H1 (cell line): Measurements from ENCODE around the gene C1S. TPM values are rescaled to one million over a fixed set of nuclear protein-coding genes. Genes with fewer than 3 reads are reported as not detected.
A peak's percentile ranks its signal among the peaks of the same experiment; 100 is the strongest.
"Not testable (repeated sequence)": the region's sequence is repeated elsewhere in the genome, so short reads cannot be mapped to it uniquely, and the experiment has no call there.

ENCODE experiments used
- CTCF ChIA-PET: fragments of 300-600 bp; sonication (Branson Sonifier 250); formaldehyde crosslinking; loops from one replicate; lab custom pipeline; 2021; ENCODE audit not compliant: partially characterized antibody; lab: Charles Lee
- POLR2A ChIA-PET: fragments of 300-600 bp; sonication (Branson Sonifier 250); formaldehyde crosslinking; loops from one replicate; lab custom pipeline; 2021; ENCODE audit warnings: inconsistent platforms; ENCODE audit not compliant: partially characterized antibody; lab: Charles Lee
- DNase-seq, 2 experiments: peaks; one replicate each; pipeline versions ENCODE4 v3.0.0 to v3.0.0-alpha.2; 2010 to 2022; ENCODE audit warnings: low spot score in 2 of 2, low read depth in 1 of 2, mixed read lengths in 1 of 2
- FAIRE-seq: peaks from 2 replicates; lab custom pipeline; 2011; peaks lifted over from hg19 to GRCh38; lab: Jason Lieb, UNC
- H2AFZ ChIP-seq: 2 replicates; pipeline ENCODE4 v1.8.1; 2012; ENCODE audit warnings: low read length, inconsistent platforms
- H2AK5ac ChIP-seq: 2 replicates; pipeline ENCODE4 v1.6.1; 2013; ENCODE audit warnings: low read depth, low read length
- H2BK120ac ChIP-seq: replicated peaks from 2 replicates; pipeline ENCODE3; 2013; ENCODE audit warnings: low read depth, low read length, inconsistent platforms
- H2BK12ac ChIP-seq: 2 replicates; pipeline ENCODE4 v1.6.1; 2013; ENCODE audit warnings: low read depth, low read length
- H2BK15ac ChIP-seq: 2 replicates; pipeline ENCODE4 v1.6.1; 2013; ENCODE audit warnings: low read length
- H2BK20ac ChIP-seq: 2 replicates; pipeline ENCODE4 v1.6.1; 2013; ENCODE audit warnings: low read length
- H2BK5ac ChIP-seq: 2 replicates; pipeline ENCODE4 v1.6.1; 2013; ENCODE audit warnings: low read depth, low read length
- H3K14ac ChIP-seq: 2 replicates; pipeline ENCODE4 v1.6.1; 2013; ENCODE audit warnings: inconsistent platforms; ENCODE audit not compliant: insufficient read length
- H3K18ac ChIP-seq: 2 replicates; pipeline ENCODE4 v1.6.1; 2013; ENCODE audit warnings: low read length; ENCODE audit errors: extremely low read depth
- H3K23ac ChIP-seq: 2 replicates; pipeline ENCODE4 v1.6.1; 2013; ENCODE audit warnings: inconsistent platforms; ENCODE audit not compliant: insufficient read length
- H3K23me2 ChIP-seq: 2 replicates; pipeline ENCODE4 v1.6.1; 2013; ENCODE audit warnings: low read depth, low read length
- H3K27ac ChIP-seq: 2 replicates; pipeline ENCODE4 v1.6.1; 2011; ENCODE audit warnings: low read depth, low read length, inconsistent platforms
- H3K27me3 ChIP-seq, 4 experiments: replicated peaks in 1 of 4; 1 replicate in 1 of 4; 2 replicates in 3 of 4; pipeline versions ENCODE4 v1.6.1 to v1.8.1; 2011 to 2013; ENCODE audit warnings: low read length in 3 of 4, mild to moderate bottlenecking in 3 of 4, inconsistent platforms in 2 of 4, mixed read lengths in 2 of 4, moderate library complexity in 1 of 4; ENCODE audit not compliant: control insufficient read depth in 3 of 4, insufficient read depth in 3 of 4; ENCODE audit errors: extremely low read depth in 1 of 4
- H3K36me3 ChIP-seq, 4 experiments: 2 replicates each; pipeline versions ENCODE4 v1.6.1 to v1.8.1; 2011 to 2013; ENCODE audit warnings: mild to moderate bottlenecking in 4 of 4, low read length in 3 of 4, moderate library complexity in 2 of 4, control low read depth in 1 of 4, inconsistent platforms in 1 of 4; ENCODE audit not compliant: insufficient read depth in 4 of 4, control insufficient read depth in 2 of 4
- H3K4ac ChIP-seq: replicated peaks from 2 replicates; pipeline ENCODE3; 2013; ENCODE audit warnings: low read length, low read depth, mixed read lengths, inconsistent platforms; ENCODE audit not compliant: insufficient read length
- H3K4me1 ChIP-seq, 4 experiments: replicated peaks in 1 of 4; 1 replicate in 1 of 4; 2 replicates in 3 of 4; pipeline versions ENCODE4 v1.6.1 to v1.8.1; 2011 to 2013; ENCODE audit warnings: low read length in 3 of 4, inconsistent platforms in 2 of 4, mixed read lengths in 1 of 4; ENCODE audit not compliant: insufficient read depth in 4 of 4, control insufficient read depth in 3 of 4
- H3K4me2 ChIP-seq, 2 experiments: 2 replicates each; pipeline versions ENCODE4 v1.6.1 to v1.8.1; 2011 to 2013; ENCODE audit warnings: low read depth in 2 of 2, low read length in 2 of 2, control low read depth in 1 of 2, inconsistent platforms in 1 of 2, mild to moderate bottlenecking in 1 of 2; ENCODE audit not compliant: insufficient read depth in 1 of 2
- H3K4me3 ChIP-seq, 4 experiments: fragments of 200-600, 300-600 bp in 1 of 4; sonication (generic), shearing (Covaris generic), sonication (Bioruptor Twin) in 1 of 4; 2 replicates each; pipeline versions ENCODE4 v1.5.1 to v1.8.1; 2011 to 2016; ENCODE audit warnings: low read length in 4 of 4, low read depth in 3 of 4, control low read depth in 2 of 4, inconsistent platforms in 2 of 4, mild to moderate bottlenecking in 2 of 4, mixed read lengths in 1 of 4, moderate library complexity in 1 of 4; ENCODE audit not compliant: insufficient read depth in 2 of 4; ENCODE audit errors: extremely low read depth in 1 of 4
- H3K56ac ChIP-seq: replicated peaks from 2 replicates; pipeline ENCODE3; 2013; ENCODE audit warnings: low read depth, mild to moderate bottlenecking, mixed read lengths, low read length, inconsistent platforms; ENCODE audit not compliant: insufficient read length
- H3K79me1 ChIP-seq: 2 replicates; pipeline ENCODE4 v1.6.1; 2013; ENCODE audit warnings: low read depth, low read length, control low read depth
- H3K79me2 ChIP-seq, 2 experiments: 2 replicates each; pipeline versions ENCODE4 v1.6.1 to v1.8.1; 2012 to 2013; ENCODE audit warnings: low read length in 2 of 2, mild to moderate bottlenecking in 2 of 2, inconsistent platforms in 1 of 2; ENCODE audit not compliant: insufficient read depth in 2 of 2, control insufficient read depth in 1 of 2
- H3K9ac ChIP-seq, 4 experiments: replicated peaks in 1 of 4; 1 replicate in 1 of 4; 2 replicates in 3 of 4; pipeline versions ENCODE4 v1.6.1 to v1.8.1; 2011 to 2013; ENCODE audit warnings: low read depth in 3 of 4, low read length in 3 of 4, control low read depth in 2 of 4, mild to moderate bottlenecking in 2 of 4, moderate library complexity in 2 of 4, inconsistent platforms in 1 of 4; ENCODE audit errors: extremely low read depth in 1 of 4
- H3K9me3 ChIP-seq, 2 experiments: 2 replicates each; pipeline versions ENCODE4 v1.6.1 to v1.8.1; 2012 to 2013; ENCODE audit warnings: mild to moderate bottlenecking in 2 of 2, moderate library complexity in 2 of 2, control low read depth in 1 of 2, inconsistent platforms in 1 of 2, low read depth in 1 of 2, low read length in 1 of 2, mixed read lengths in 1 of 2; ENCODE audit not compliant: insufficient read depth in 2 of 2
- H4K20me1 ChIP-seq, 2 experiments: replicated peaks in 1 of 2; 2 replicates each; pipeline versions ENCODE3 to v1.8.1; 2011 to 2013; ENCODE audit warnings: inconsistent platforms in 2 of 2, low read length in 2 of 2, mild to moderate bottlenecking in 1 of 2; ENCODE audit not compliant: insufficient read depth in 2 of 2, control insufficient read depth in 1 of 2
- H4K5ac ChIP-seq: 2 replicates; pipeline ENCODE4 v1.6.1; 2013; ENCODE audit warnings: low read length, low read depth, mixed read lengths, inconsistent platforms; ENCODE audit not compliant: insufficient read length
- H4K8ac ChIP-seq: 2 replicates; pipeline ENCODE4 v1.8.0; 2013; ENCODE audit warnings: mild to moderate bottlenecking, moderate library complexity, low read length, inconsistent platforms; ENCODE audit not compliant: insufficient read depth; ENCODE audit errors: extremely low read depth
- H4K91ac ChIP-seq: replicated peaks from 2 replicates; pipeline ENCODE3; 2013; ENCODE audit warnings: low read length, mixed read lengths, inconsistent platforms; ENCODE audit not compliant: insufficient read length
- HDAC6 ChIP-seq: IDR thresholded peaks from one replicate; pipeline ENCODE4 v1.7.1; 2012; ENCODE audit warnings: low read depth, mild to moderate bottlenecking, inconsistent platforms, low read length, moderate library complexity
- RAD21 ChIP-seq, 2 experiments: IDR thresholded peaks in 1 of 2; conservative IDR thresholded peaks in 1 of 2; 2 replicates each; pipeline ENCODE4 v1.6.1; 2011; ENCODE audit warnings: low read depth in 2 of 2, low read length in 2 of 2, improper control_type of control experiment in 1 of 2, inconsistent platforms in 1 of 2, mild to moderate bottlenecking in 1 of 2, moderate library complexity in 1 of 2
- ZNF274 ChIP-seq: IDR thresholded peaks from 2 replicates; pipeline ENCODE4 v1.7.0; 2012; ENCODE audit warnings: low read length, borderline replicate concordance; ENCODE audit errors: extremely low read depth
- WGBS, 2 experiments: shearing (Covaris generic) in 1 of 2; methylation state at CpG; one replicate each; pipeline versions ENCODE4 v1.1.6 to v1.1.7; 2013 to 2015; ENCODE audit warnings: low lambda C conversion rate in 2 of 2, mixed read lengths in 2 of 2, inconsistent platforms in 1 of 2, low coverage in 1 of 2, missing lambda C conversion rate in 1 of 2; ENCODE audit not compliant: insufficient replicate concordance in 2 of 2, insufficient coverage in 1 of 2, insufficient read length in 1 of 2; ENCODE audit errors: extremely low coverage in 1 of 2, missing lambda C conversion rate in 1 of 2; 5-methylcytosine and 5-hydroxymethylcytosine counted together
- polyA plus RNA-seq, 7 experiments: library from polyadenylated mRNA; depleted of rRNA in 3 of 7; stranded (reverse) in 5 of 7; unstranded in 2 of 7; fragments of >200 nt in 5 of 7; fragments of 200-250 nt in 2 of 7; gene quantifications; 1 replicate in 5 of 7; 2 replicates in 1 of 7; 4 replicates in 1 of 7; pipeline versions ENCODE4 v1.2.1 to v1.2.3, GENCODE V29; 2011 to 2013; ENCODE audit warnings: missing spikeins in 2 of 7, mixed read lengths in 2 of 7
- total RNA-seq: library from RNA; stranded (reverse); fragmentation: NEBNext Ultra II Directional; extraction: Animal tissue kit (Norgen Biotek cat#: 25700); gene quantifications from 2 replicates; pipeline ENCODE4 v1.2.1, GENCODE V29; 2021

Gene C1S
- total and polyA plus RNA-seq, 2 of the 8 experiments (the other 6 are each of a cell fraction or from before 2014, with no cell fraction given) = 4.4 to 7.3 TPM

DNA sequence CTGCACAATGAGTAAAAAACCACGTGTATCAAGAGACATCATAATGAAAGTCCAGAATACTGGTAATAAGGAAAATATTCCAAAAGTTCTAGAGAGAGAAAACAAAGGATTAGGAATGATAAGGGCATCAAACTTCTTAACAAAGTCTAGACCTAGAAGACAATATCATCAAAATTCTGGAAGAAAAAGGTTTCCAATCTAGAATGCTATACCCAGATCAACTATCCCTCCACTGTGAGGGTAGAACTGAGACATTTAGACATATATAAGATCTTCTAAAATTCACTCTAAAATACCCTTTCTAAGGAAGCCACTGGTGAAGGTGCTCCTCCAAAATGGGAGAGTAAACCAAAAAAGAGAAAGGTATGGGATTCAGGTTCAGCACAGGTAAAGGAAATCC is 45.6 kb downstream of the C1S start (continued):
- TF ChIP-seq RAD21 (IDR thresholded peaks at IDR 0.05 in 1 of 2, conservative IDR thresholded peaks at IDR 0.05 in 1 of 2; ENCODE audit: low read depth in 2 of 2, low read length in 2 of 2) (no peak), HDAC6 (no peak), ZNF274 (no peak)

DNA sequence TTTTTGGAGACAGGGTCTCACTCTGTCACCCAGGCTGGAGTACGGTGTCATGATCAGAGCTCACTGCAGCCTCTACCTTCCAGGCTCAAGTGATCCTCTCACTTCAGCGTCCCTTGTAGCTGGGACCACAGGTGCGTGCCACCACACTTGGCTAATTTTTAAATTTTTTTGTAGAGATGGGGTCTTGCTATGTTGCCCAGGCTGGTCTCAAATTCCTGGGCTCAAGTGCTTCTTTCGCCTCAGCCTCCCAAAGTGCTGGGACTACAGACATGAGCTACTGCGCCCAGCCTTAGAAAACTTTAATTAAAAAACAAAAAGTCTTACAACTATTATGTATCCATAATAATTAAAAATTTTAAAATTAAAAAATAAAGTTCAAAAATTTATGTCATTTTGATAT is 46.7 kb downstream of the C1S start:
- not testable (repeated sequence) for H4K20me1 ChIP-seq, H3K27ac ChIP-seq, H3K4ac ChIP-seq, H3K23me2 ChIP-seq, H2BK12ac ChIP-seq, H3K9me3 ChIP-seq, H2BK15ac ChIP-seq, H4K8ac ChIP-seq, FAIRE-seq, H2AFZ ChIP-seq, DNase-seq, H3K56ac ChIP-seq, H2BK5ac ChIP-seq, H3K23ac ChIP-seq, H3K9ac ChIP-seq, H2AK5ac ChIP-seq, H3K27me3 ChIP-seq, H3K18ac ChIP-seq, H4K91ac ChIP-seq, H3K36me3 ChIP-seq, H2BK120ac ChIP-seq, H4K5ac ChIP-seq, H3K4me1 ChIP-seq, H3K4me3 ChIP-seq, H3K14ac ChIP-seq, H3K79me1 ChIP-seq, H3K79me2 ChIP-seq, H2BK20ac ChIP-seq
- H3K4me2 ChIP-seq = peak overlapping the region in 1 of 2 experiments; percentile 78; a peak in 1 of 4 replicates
- CTCF ChIA-PET = interaction anchor here (0.6 to 4.2 kb wide), 16 partner anchors 8 to 535 kb away, joined by 3 to 34 read pairs (median 8); partner anchors contain the start of genes C12orf57, C1R, LPCAT3 and RNU7-1
- POLR2A ChIA-PET = interaction anchor here (0.7 to 4.8 kb wide), 11 partner anchors 7 to 240 kb away, joined by 3 to 42 read pairs (median 14); partner anchors contain the start of genes C12orf57, C1R, C1S and RNU7-1
- 90% methylated on average over 5 of the region's 5 CpGs; no CpG with 5 or more reads in 1 of the 2 experiments for WGBS, 2 experiments
